ENCODE measurements around the gene LRIT2.

- TF ChIP-seq CTCF (conservative IDR thresholded peaks at IDR 0.05; ENCODE audit: low read depth, low read length) = no peak
- no peak for TF ChIP-seq EZH2 (IDR thresholded peaks at IDR 0.05; ENCODE audit: borderline replicate concordance, low read depth, low read length, poor library complexity, severe bottlenecking)
These were observed 824 bp downstream of the LRIT2 start for GRCh38 chr10:84224411-84225028.
